Calu3 (cell line): ENCODE results near the gene ELMO1. TPM values are rescaled to one million over a fixed set of nuclear protein-coding genes. Genes with fewer than 3 reads are reported as not detected.

ENCODE experiments used
- BruUV-seq: library from RNA; stranded (reverse); fragments of 400-500 nt; replicated peaks from 2 replicates; lab custom pipeline; 2021; lab: Mats Ljungman, UMichigan
- CTCF ChIA-PET: fragments of 300-600 bp; sonication (Branson Sonifier 250); formaldehyde crosslinking; loops from one replicate; lab custom pipeline; 2022; ENCODE audit warnings: antibody characterized with exemption; lab: Charles Lee
- DNase-seq: peaks from one replicate; pipeline ENCODE4 v3.0.0; 2022
- H3K27ac Mint-ChIP-seq: one replicate; pipeline ENCODE4 v1.8.0; 2022; ENCODE audit warnings: mixed read lengths; ENCODE audit not compliant: unreplicated experiment
- H3K27me3 Mint-ChIP-seq: one replicate; pipeline ENCODE4 v1.8.0; 2022; ENCODE audit warnings: mixed read lengths; ENCODE audit not compliant: unreplicated experiment
- H3K36me3 Mint-ChIP-seq: one replicate; pipeline ENCODE4 v1.8.0; 2022; ENCODE audit warnings: mild to moderate bottlenecking, moderate library complexity, mixed read lengths; ENCODE audit not compliant: insufficient read depth, unreplicated experiment
- H3K4me1 Mint-ChIP-seq: one replicate; pipeline ENCODE4 v1.8.0; 2022; ENCODE audit warnings: mild to moderate bottlenecking, low read depth, mixed read lengths; ENCODE audit not compliant: unreplicated experiment
- H3K4me3 Mint-ChIP-seq: one replicate; pipeline ENCODE4 v1.8.0; 2022; ENCODE audit warnings: mild to moderate bottlenecking, low read depth, moderate library complexity, mixed read lengths; ENCODE audit not compliant: unreplicated experiment
- H3K9me3 Mint-ChIP-seq: one replicate; pipeline ENCODE4 v1.8.0; 2022; ENCODE audit warnings: low read depth, mixed read lengths; ENCODE audit not compliant: unreplicated experiment
- CTCF ChIP-seq: fragments of 200-600 bp; IDR thresholded peaks from one replicate; pipeline ENCODE4 v1.8.0; 2022; ENCODE audit warnings: antibody characterized with exemption; ENCODE audit not compliant: unreplicated experiment
- intact Hi-C: fragments of 100-400 bp; cut with micrococcal nuclease; formaldehyde crosslinking; loops from one replicate; pipeline ENCODE4 v1.10.0; 2022; ENCODE audit not compliant: unreplicated experiment
- total RNA-seq: library from RNA; stranded (reverse); gene quantifications from 2 replicates; pipeline ENCODE4 v1.2.3, GENCODE V29; 2022

ELMO1 gene
- total RNA-seq, 1 experiment from 2014 or later: not detected

GRCh38 chr7:36966039-36966438, 482.6 kb downstream of the ELMO1 start:
- CTCF ChIA-PET: interaction anchor here (1.6 kb wide), 1 partner anchor 14 kb away, joined by 8 read pairs; no protein-coding TSS in a partner anchor
- no peaks in the 10 kb centered on the region for H3K36me3 Mint-ChIP-seq
- TF ChIP-seq CTCF: no peak
- H3K4me1 Mint-ChIP-seq: peaks cover 50% of the 10 kb centered on the region
- H3K27me3 Mint-ChIP-seq: no peaks in the 10 kb centered on the region
- intact Hi-C loops: loop anchor here (2.0 to 10.0 kb wide), 4 partner anchors 171 to 494 kb away; no protein-coding TSS in a partner anchor
- BruUV-seq: no TSS peak
- no peak overlapping the region for H3K4me3 Mint-ChIP-seq
- H3K9me3 Mint-ChIP-seq: peaks cover 2% of the 10 kb centered on the region
- no peak overlapping the region for H3K27ac Mint-ChIP-seq
- DNase-seq: no peak

GRCh38 chr7:36965625-36966024, 483.0 kb downstream of the ELMO1 start:
- intact Hi-C loops: loop anchor here (2.0 to 10.0 kb wide), 4 partner anchors 171 to 493 kb away; no protein-coding TSS in a partner anchor
- Mint-ChIP-seq H3K27ac (no peak overlapping the region), H3K36me3 (no peaks in the 10 kb centered on the region), H3K27me3 (no peaks in the 10 kb centered on the region), H3K9me3 (peaks cover 5% of the 10 kb centered on the region), H3K4me3 (no peak overlapping the region), H3K4me1 (peaks cover 46% of the 10 kb centered on the region)
- DNase-seq: no peak
- CTCF ChIA-PET: no interaction called here
- TF ChIP-seq CTCF: no peak
- no TSS peak for BruUV-seq

GRCh38 chr7:36964297-36964696, 484.4 kb downstream of the ELMO1 start:
- no peak overlapping the region for H3K4me3 Mint-ChIP-seq
- intact Hi-C loops: loop anchor here (10.0 kb wide), 1 partner anchor 169 kb away; no protein-coding TSS in a partner anchor
- no peaks in the 10 kb centered on the region for H3K36me3 Mint-ChIP-seq
- peaks cover 5% of the 10 kb centered on the region for H3K9me3 Mint-ChIP-seq
- CTCF ChIA-PET: no interaction called here
- DNase-seq: no peak
- no peak for TF ChIP-seq CTCF
- no peaks in the 10 kb centered on the region for H3K27me3 Mint-ChIP-seq
- no TSS peak for BruUV-seq
- no peak overlapping the region for H3K27ac Mint-ChIP-seq
- H3K4me1 Mint-ChIP-seq: peaks cover 45% of the 10 kb centered on the region

GRCh38 chr7:36962367-36962766, 486.3 kb downstream of the ELMO1 start:
- Mint-ChIP-seq H3K4me3 (no peak overlapping the region), H3K36me3 (no peaks in the 10 kb centered on the region), H3K27me3 (no peaks in the 10 kb centered on the region), H3K9me3 (peaks cover 5% of the 10 kb centered on the region), H3K27ac (no peak overlapping the region), H3K4me1 (peaks cover 41% of the 10 kb centered on the region)
- intact Hi-C loops: loop anchor here (10.0 kb wide), 1 partner anchor 168 kb away; no protein-coding TSS in a partner anchor
- no peak for TF ChIP-seq CTCF
- peak; percentile 16 for DNase-seq
- CTCF ChIA-PET: interaction anchor here (0.6 to 2.9 kb wide), 7 partner anchors 88 to 475 kb away, joined by 3 to 11 read pairs (median 4); no protein-coding TSS in a partner anchor
- BruUV-seq: no TSS peak
